PFSK-1 (cell line): Measurements from ENCODE around the gene ING2.

Source experiments
- FOXP2 ChIP-seq: optimal IDR thresholded peaks from 2 replicates; pipeline ENCODE3; 2011; ENCODE audit warnings: borderline replicate concordance, control low read depth, inconsistent platforms; ENCODE audit not compliant: insufficient read depth; ENCODE audit errors: extremely low read length, extremely low read depth
- POLR2AphosphoS5 ChIP-seq: IDR thresholded peaks from 2 replicates; pipeline ENCODE4 v1.6.1; 2012; ENCODE audit warnings: low read depth, mild to moderate bottlenecking, control low read depth, low read length, moderate library complexity
- REST ChIP-seq, 2 experiments: IDR thresholded peaks; 2 replicates each; pipeline versions ENCODE4 v1.6.1 to v1.8.0; 2011 to 2012; ENCODE audit warnings: low read depth in 2 of 2, low read length in 2 of 2, control low read depth in 1 of 2, inconsistent platforms in 1 of 2, mild to moderate bottlenecking in 1 of 2, moderate library complexity in 1 of 2; ENCODE audit not compliant: insufficient read depth in 1 of 2
- SIN3A ChIP-seq: IDR thresholded peaks from 2 replicates; pipeline ENCODE4 v1.6.1; 2012; ENCODE audit warnings: mild to moderate bottlenecking, low read length, moderate library complexity, borderline replicate concordance; ENCODE audit not compliant: insufficient read depth
- TAF1 ChIP-seq: IDR thresholded peaks from 2 replicates; pipeline ENCODE4 v1.6.1; 2012; ENCODE audit warnings: low read length, control low read depth, borderline replicate concordance; ENCODE audit not compliant: insufficient read depth

Gene ING2

GRCh38 chr4:183550345-183551093 is 45.7 kb downstream of the ING2 start:
- TF ChIP-seq TAF1, result no peak
- TF ChIP-seq FOXP2, result no peak
- TF ChIP-seq POLR2AphosphoS5, result no peak
- no peak for TF ChIP-seq REST (IDR thresholded peaks at IDR 0.05; ENCODE audit: insufficient read depth in 1 of 2, low read depth in 2 of 2, low read length in 2 of 2)
- TF ChIP-seq SIN3A, result no peak

- TF ChIP-seq POLR2AphosphoS5, result no peak
- TF ChIP-seq FOXP2, result no peak
- TF ChIP-seq REST (IDR thresholded peaks at IDR 0.05; ENCODE audit: insufficient read depth in 1 of 2, low read depth in 2 of 2, low read length in 2 of 2), result no peak
- no peak for TF ChIP-seq TAF1
- no peak for TF ChIP-seq SIN3A
These were observed 47.7 kb downstream of the ING2 start for GRCh38 chr4:183552274-183553146.

- TF ChIP-seq POLR2AphosphoS5 (no peak), SIN3A (no peak), TAF1 (no peak), REST (IDR thresholded peaks at IDR 0.05; ENCODE audit: insufficient read depth in 1 of 2, low read depth in 2 of 2, low read length in 2 of 2) (no peak)
These were observed 48.9 kb downstream of the ING2 start for GRCh38 chr4:183553601-183554345.

GRCh38 chr4:183554346-183554686 is 49.5 kb downstream of the ING2 start:
- no peak for TF ChIP-seq POLR2AphosphoS5
- no peak for TF ChIP-seq TAF1
- no peak for TF ChIP-seq SIN3A
- no peak for TF ChIP-seq REST (IDR thresholded peaks at IDR 0.05; ENCODE audit: insufficient read depth in 1 of 2, low read depth in 2 of 2, low read length in 2 of 2)
- no peak for TF ChIP-seq FOXP2
